Activated naive CD8-positive, alpha-beta T cell treated with anti-CD3 and anti-CD28 coated beads, Interleukin-2, amount 10 ng/mL, durations not matched to agents 7 days and 5 days (primary cell): Measurements from ENCODE around the gene FBXW5. TPM values are rescaled to one million over a fixed set of nuclear protein-coding genes. Genes with fewer than 3 reads are reported as not detected.

Source experiments
- ATAC-seq: fragments of 150-1000 bp; cut with Tn5 transposase; one replicate; pipeline ENCODE4 v1.10.0; 2021; ENCODE audit warnings: low read depth, moderate library complexity
- POLR2A ChIA-PET: fragments of 350-600 bp; sonication (Branson Sonifier 250); formaldehyde crosslinking; loops from one replicate; lab custom pipeline; 2021; ENCODE audit warnings: antibody characterized with exemption; lab: Charles Lee
- DNase-seq: peaks from one replicate; pipeline ENCODE4 v3.0.0; 2021
- H3K27ac Mint-ChIP-seq: one replicate; pipeline ENCODE4 v1.8.0; 2022; ENCODE audit warnings: mild to moderate bottlenecking, mixed read lengths
- H3K27me3 Mint-ChIP-seq: one replicate; pipeline ENCODE4 v1.8.0; 2022; ENCODE audit warnings: mild to moderate bottlenecking, moderate library complexity, mixed read lengths
- H3K36me3 Mint-ChIP-seq: one replicate; pipeline ENCODE4 v1.8.0; 2021; ENCODE audit warnings: mild to moderate bottlenecking, mixed read lengths
- H3K4me1 Mint-ChIP-seq: one replicate; pipeline ENCODE4 v1.8.0; 2021; ENCODE audit warnings: mixed read lengths
- H3K4me3 Mint-ChIP-seq: one replicate; pipeline ENCODE4 v1.8.0; 2022; ENCODE audit warnings: mild to moderate bottlenecking, moderate library complexity, mixed read lengths
- H3K9me3 Mint-ChIP-seq: one replicate; pipeline ENCODE4 v1.8.0; 2021; ENCODE audit warnings: mixed read lengths
- total RNA-seq, 2 experiments: library from RNA; stranded (reverse); gene quantifications; one replicate each; pipeline ENCODE4 v1.2.3, GENCODE V29; 2021

Gene FBXW5, protein sequence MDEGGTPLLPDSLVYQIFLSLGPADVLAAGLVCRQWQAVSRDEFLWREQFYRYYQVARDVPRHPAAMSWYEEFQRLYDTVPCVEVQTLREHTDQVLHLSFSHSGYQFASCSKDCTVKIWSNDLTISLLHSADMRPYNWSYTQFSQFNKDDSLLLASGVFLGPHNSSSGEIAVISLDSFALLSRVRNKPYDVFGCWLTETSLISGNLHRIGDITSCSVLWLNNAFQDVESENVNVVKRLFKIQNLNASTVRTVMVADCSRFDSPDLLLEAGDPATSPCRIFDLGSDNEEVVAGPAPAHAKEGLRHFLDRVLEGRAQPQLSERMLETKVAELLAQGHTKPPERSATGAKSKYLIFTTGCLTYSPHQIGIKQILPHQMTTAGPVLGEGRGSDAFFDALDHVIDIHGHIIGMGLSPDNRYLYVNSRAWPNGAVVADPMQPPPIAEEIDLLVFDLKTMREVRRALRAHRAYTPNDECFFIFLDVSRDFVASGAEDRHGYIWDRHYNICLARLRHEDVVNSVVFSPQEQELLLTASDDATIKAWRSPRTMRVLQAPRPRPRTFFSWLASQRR
- 100 to 1,000 TPM; 103 to 104 TPM for total RNA-seq

DNA sequence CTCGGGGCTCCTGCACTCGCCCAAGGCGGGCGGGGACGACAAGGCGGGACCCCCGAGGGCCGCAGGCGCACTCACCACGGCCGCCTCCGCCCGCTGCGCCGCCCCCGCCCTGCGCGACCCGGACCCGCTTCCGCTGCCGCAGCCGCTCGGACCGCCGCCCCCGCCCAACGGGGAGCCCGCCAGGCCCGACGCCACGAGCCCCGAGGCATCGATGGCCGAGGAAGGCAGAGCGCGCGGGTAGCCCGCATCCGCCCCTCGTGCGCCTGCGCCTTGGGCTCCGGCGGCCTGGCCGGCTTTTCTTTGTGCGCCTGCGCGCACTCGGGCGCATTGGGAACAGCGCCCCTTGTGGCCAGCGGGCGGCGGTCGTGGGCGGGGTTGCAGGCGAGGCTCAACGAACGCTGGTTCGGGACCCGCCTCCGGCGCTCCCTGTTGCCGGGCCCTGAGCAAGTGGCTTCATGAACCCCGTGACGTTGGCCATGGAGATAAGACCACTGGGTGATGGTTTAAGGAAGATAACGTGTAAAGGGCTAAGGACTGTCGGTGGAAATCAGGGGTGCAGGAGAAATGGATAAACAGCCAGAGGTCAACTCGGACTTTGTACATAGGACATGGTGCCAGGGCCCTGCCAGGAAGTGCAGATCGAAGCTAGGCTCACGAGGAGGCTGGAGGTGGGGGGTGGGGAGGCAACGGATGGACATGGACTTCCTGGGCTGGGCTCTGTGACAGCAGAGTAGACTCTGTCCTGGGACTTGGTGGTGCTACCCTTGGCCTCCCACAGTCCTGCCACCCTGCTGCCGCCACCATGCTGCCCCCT is at the start of gene FBXW5, which contains the start of gene C8G:
Gene FBXW5 (minus strand): TSS at position 220 of the 814 bp plus-strand sequence. CDS start 655 bp downstream, outside the sequence.
Gene C8G (plus strand): TSS at position 725 of the 814 bp plus-strand sequence. CDS start 78 bp downstream, at position 803.
- POLR2A ChIA-PET = interaction anchor here (0.6 to 2.1 kb wide), 11 partner anchors 16 to 137 kb away, joined by 3 to 12 read pairs (median 5); partner anchors contain the start of genes AJM1, CLIC3, PAXX and RABL6
- Mint-ChIP-seq H3K4me1 (peaks cover 4% of the 10 kb centered on the region), H3K4me3 (peak within 1 kb of the TSS; percentile 82), H3K9me3 (no peaks in the 10 kb centered on the region), H3K27ac (peak within 1 kb of the TSS; percentile 86), H3K36me3 (peaks cover 3% of the 10 kb centered on the region), H3K27me3 (no peaks in the 10 kb centered on the region)
- peak; percentile 99 for DNase-seq
- peak; percentile 77 for ATAC-seq

DNA sequence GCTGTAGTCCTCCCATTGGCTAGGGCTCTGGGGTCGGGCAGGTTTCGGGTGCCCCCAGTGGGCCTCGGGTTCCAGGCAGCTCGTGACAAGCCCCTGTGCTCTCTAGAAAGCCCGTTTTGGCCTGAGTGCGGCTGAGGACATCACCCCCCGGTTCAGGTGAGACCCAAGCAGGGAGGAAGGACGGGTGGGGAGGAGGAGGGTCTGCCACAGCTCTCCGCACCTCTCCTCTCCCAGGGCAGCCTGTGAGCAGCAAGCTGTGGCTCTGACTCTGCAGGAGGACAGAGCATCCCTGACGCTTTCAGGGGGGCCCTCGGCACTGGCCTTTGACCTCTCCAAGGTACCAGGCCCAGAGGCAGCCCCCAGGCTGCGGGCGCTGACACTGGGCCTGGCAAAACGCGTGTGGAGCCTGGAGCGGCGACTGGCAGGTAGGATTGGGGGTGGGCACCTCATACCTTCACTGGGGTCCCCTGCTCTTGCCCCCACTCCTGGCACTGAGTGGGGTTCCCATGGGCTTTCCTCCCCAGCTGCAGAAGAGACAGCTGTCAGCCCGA is 48.4 kb upstream of the FBXW5 start:
- DNase-seq (no peak), ATAC-seq (peak; percentile 1)
- peak overlapping the region; percentile 85 for H3K4me3 Mint-ChIP-seq
- peak overlapping the region; percentile 82 for H3K27ac Mint-ChIP-seq
- H3K4me1 Mint-ChIP-seq = peaks cover 21% of the 10 kb centered on the region
- peaks cover 15% of the 10 kb centered on the region for H3K27me3 Mint-ChIP-seq
- POLR2A ChIA-PET = interaction anchor here (0.7 to 2.2 kb wide), 18 partner anchors 7 to 248 kb away, joined by 3 to 19 read pairs (median 6); partner anchors contain the start of genes FBXW5, LCNL1, MAN1B1 and PTGDS
- H3K36me3 Mint-ChIP-seq = peaks cover 2% of the 10 kb centered on the region
- H3K9me3 Mint-ChIP-seq = no peaks in the 10 kb centered on the region

DNA sequence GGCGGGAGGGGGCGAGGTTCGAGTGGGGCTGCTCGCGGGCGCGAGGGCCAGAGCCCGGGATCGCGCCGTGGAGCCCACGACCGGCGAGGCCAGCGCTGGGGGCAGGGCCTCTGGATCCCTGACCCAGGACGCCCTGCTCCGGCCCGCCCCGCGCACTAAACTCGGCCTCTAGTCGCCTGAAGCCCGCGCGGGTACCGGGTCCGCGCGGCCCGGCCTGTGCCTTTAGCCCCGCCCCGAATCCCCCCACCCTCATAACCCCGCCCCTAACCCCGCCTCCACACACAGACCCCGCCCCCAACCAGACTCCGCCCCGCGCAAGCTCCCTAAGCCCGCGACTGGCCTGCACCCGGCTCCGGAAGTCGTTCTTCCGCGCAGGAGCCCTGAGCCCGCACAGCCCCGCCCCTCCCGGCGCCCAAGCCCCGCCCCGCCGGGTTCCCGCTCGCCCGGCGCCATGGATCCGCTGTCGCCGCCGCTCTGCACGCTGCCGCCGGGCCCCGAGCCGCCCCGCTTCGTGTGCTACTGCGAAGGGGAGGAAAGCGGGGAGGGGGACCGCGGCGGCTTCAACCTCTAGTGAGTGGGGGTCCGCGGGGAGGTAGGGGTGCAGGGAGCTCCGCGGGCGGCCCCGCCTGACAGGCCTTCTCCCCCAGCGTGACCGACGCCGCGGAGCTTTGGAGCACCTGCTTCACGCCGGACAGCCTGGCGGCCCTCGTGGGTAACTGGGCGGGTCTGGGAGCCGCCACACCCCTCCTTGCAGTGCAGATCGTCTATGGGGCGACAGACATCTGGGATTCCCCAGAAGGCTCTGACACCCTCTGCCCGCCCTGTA is 47.7 kb upstream of the FBXW5 start, which contains the start of gene PAXX:
Gene PAXX (plus strand): TSS at position 430 of the 826 bp plus-strand sequence. CDS start 22 bp downstream, at position 452.
- ATAC-seq (peak; percentile 81), DNase-seq (peak; percentile 99)
- Mint-ChIP-seq H3K36me3 (peaks cover 2% of the 10 kb centered on the region), H3K27me3 (peaks cover 22% of the 10 kb centered on the region), H3K4me3 (peak within 1 kb of the TSS; percentile 85), H3K4me1 (peaks cover 17% of the 10 kb centered on the region), H3K9me3 (no peaks in the 10 kb centered on the region), H3K27ac (peak within 1 kb of the TSS; percentile 82)
- POLR2A ChIA-PET = interaction anchor here (0.7 to 2.2 kb wide), 20 partner anchors 8 to 249 kb away, joined by 3 to 19 read pairs (median 6); partner anchors contain the start of genes AJM1, FBXW5, FUT7 and LCNL1

DNA sequence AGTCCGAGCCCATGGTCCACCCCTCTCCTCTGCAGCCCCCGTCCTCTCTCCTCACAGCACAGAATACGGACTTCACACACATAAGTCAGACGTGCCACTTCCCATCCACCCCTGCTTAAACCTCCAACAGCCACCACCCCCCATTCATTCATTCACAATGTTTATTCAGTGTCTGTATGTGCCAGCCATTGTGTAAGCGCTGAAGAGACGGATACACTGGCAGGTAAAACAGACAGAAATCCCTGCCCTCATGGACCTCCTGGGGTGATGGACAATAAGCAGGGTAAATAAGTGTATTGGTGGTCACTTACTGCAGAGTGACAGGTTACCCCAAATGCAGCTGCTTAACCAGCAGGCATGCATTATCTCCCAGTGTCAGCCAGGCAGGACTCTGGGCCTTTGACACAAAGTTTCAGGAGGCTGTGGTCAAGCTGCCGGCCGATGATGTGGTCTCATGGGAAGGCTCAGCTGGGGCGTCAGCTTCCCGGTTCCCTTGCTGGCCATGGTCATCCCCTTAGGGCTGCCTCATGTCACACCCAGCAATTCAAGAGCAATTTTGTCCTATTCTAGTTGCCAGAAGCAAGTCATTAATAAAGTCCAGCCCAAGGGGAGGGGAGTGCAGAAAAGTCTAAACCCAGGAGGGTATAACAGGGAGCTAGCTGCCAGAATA is 45.8 kb upstream of the FBXW5 start:
- H3K27ac Mint-ChIP-seq = no peak overlapping the region
- no peaks in the 10 kb centered on the region for H3K9me3 Mint-ChIP-seq
- peaks cover 31% of the 10 kb centered on the region for H3K27me3 Mint-ChIP-seq
- peaks cover 13% of the 10 kb centered on the region for H3K4me1 Mint-ChIP-seq
- H3K36me3 Mint-ChIP-seq = peaks cover 2% of the 10 kb centered on the region
- H3K4me3 Mint-ChIP-seq = peak overlapping the region; percentile 29
- ATAC-seq (no peak), DNase-seq (no peak)
- POLR2A ChIA-PET = no interaction called here

DNA sequence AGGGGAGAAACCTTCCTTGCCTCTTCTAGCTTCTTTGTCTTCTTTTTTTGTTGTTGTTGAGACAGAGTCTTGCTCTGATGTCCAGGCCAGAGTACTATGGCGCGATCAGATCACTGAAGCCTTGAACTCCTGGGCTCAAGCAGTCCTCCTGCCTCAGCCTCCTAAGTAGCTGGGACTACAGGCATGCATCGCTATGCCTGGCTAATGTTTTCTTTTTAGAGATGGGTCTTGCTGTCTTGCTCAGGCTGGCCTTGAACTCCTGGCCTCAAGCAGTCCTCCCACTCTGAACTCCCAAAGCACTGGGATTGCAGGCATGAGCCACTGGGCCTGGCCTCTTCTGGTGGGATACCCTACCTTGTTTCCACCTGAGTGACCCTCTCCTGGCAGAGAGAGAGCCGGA is 44.3 kb upstream of the FBXW5 start:
- DNase-seq (no peak), ATAC-seq (no peak)
- no peaks in the 10 kb centered on the region for H3K9me3 Mint-ChIP-seq
- no peak overlapping the region for H3K27ac Mint-ChIP-seq
- peaks cover 14% of the 10 kb centered on the region for H3K4me1 Mint-ChIP-seq
- no peak overlapping the region for H3K4me3 Mint-ChIP-seq
- H3K36me3 Mint-ChIP-seq = peaks cover 2% of the 10 kb centered on the region
- peaks cover 39% of the 10 kb centered on the region for H3K27me3 Mint-ChIP-seq
- POLR2A ChIA-PET = no interaction called here

DNA sequence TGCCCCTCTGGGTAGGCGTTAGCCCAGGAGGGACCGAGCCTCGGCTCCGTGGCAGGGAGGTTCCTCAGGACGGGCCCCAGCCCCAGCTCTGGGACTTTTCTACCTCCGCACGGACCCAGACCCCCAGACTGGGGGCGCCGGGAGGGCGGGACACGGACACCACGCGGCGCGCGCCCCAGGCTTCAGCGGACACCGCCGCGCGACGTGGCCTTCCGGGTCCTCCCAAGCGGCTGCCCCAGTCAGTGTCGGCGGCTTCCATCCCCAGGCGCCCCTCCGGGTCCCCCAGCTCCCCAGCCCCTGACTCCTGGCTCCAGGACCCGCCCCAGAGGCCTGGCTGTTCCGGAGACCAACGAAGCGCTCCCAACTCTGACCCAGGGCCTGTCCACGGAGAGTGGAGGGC is 41.3 kb upstream of the FBXW5 start:
- no peak overlapping the region for H3K27ac Mint-ChIP-seq
- H3K27me3 Mint-ChIP-seq = peaks cover 42% of the 10 kb centered on the region
- POLR2A ChIA-PET = no interaction called here
- peaks cover 3% of the 10 kb centered on the region for H3K4me1 Mint-ChIP-seq
- H3K36me3 Mint-ChIP-seq = no peaks in the 10 kb centered on the region
- DNase-seq (no peak), ATAC-seq (no peak)
- H3K4me3 Mint-ChIP-seq = no peak overlapping the region
- no peaks in the 10 kb centered on the region for H3K9me3 Mint-ChIP-seq

DNA sequence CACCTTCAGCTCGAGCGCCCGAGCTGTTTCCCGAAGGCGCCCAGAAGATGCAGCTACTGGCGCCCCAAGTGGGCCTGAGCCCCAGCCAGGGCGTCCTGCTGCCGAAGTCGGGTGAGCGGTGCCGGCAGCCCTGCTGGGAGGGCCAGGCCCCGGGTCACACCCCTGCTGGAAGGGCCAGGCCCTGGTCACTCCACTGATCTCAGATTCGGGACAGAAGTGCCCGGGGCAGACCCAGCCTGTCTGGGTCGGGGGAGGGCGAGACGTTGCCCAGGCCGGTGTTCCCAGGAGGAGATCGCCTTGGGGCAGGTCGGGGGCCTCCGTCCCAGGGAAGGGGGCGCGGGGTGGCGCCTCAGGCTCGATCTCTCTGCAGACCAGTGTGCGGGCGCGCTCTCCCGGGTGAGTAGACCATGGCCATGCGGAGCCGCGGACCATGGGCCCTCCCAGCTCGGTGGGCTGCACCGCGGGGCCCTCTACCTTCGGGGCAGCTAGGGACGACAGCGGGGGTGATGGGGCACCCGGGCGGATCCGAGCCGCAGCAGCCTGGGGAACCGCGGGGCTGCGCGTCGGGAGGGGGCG is 40.6 kb upstream of the FBXW5 start:
- Mint-ChIP-seq H3K4me3 (no peak overlapping the region), H3K27ac (no peak overlapping the region)

DNA sequence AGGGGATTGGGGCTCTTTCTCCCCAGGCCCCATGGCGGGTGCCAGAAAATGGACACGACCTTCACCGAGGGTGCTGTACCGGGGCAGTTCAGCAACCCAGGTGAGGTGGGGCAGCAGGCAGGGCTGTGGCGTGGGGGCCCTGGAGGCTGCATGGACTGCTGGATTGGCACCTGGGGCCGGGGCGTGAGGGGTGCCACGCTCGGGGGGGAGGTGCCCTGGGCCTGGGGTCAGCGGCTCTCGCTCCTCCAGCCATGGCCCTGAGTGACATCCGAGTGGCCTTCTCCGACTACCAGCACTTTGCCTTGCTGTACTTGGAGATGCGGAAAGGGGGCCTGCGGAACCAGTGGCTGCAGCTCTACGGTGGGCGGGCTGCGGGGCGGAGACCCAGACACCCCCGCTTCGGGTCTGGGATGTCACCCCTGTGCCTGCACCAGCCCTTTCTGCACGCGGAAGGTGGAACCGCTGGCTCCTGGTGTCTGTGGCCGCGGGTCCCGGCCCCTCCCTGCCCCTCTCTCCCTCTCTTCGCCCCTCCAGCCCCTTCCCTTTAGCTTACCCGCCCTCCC is 40.0 kb upstream of the FBXW5 start:
- Mint-ChIP-seq H3K36me3 (no peaks in the 10 kb centered on the region), H3K4me3 (no peak overlapping the region), H3K9me3 (no peaks in the 10 kb centered on the region), H3K4me1 (peaks cover 3% of the 10 kb centered on the region), H3K27me3 (peaks cover 36% of the 10 kb centered on the region), H3K27ac (no peak overlapping the region)
- ATAC-seq (no peak), DNase-seq (no peak)
- POLR2A ChIA-PET = no interaction called here

More for the DNA sequence above, 40.6 kb upstream of the FBXW5 start:
- POLR2A ChIA-PET = no interaction called here
- peak; percentile 23 for ATAC-seq
- Mint-ChIP-seq H3K27me3 (peaks cover 41% of the 10 kb centered on the region), H3K36me3 (no peaks in the 10 kb centered on the region), H3K4me1 (peaks cover 3% of the 10 kb centered on the region), H3K9me3 (no peaks in the 10 kb centered on the region)
- no peak for DNase-seq

DNA sequence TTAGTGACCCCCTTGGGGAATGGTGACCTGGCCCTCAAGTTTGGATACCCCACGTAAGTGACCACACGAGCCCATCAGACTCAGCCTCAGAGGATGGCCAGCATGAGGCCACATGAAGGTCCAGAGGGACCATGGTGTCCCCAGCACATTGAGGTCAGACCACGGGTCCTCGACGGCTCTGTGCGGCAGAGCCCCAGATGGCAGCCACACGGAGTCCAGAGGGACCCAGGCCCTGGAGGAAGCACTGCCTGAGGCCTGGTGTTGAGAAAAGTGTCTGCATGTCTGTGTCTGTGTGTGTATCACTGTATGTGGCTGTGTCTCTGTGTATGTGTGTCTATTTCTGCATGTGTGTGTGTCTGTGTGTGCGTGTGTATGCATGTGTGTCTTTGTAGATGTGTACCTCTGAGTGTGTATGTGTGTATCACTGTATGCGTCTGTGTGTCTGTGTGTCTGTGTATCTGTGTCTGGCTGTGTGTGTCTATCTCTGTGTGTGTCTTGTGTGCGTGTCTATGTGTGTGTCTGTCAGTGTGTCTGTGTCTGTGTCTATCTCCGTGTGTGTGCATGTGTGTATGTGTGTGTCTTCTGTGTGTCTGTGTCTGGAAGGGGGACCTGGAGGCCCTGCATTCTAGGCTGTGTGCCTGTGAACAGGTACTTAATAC is 39.2 kb upstream of the FBXW5 start:
- no peaks in the 10 kb centered on the region for H3K36me3 Mint-ChIP-seq
- H3K27ac Mint-ChIP-seq = no peak overlapping the region

DNA sequence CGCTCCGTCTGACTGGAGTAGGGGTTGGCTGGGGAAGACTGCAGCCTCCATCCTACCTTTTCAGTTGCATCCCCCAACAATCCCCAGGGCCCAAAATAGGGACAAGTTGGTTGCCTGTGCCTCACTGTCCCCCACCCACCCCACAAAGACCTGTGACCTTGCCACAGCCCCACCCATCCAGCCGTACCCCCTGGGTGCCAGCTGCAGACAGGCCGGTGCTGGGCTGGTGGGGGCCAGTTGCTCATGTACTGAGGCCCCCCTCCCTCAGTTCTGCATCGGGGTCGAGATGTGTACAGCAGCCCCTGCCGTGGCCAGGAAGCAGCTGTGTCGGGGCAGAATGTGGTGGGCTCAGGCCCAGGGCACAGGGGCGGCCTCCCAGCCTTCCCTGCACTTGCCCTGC is 38.6 kb upstream of the FBXW5 start:
- Mint-ChIP-seq H3K4me3 (no peak overlapping the region), H3K27me3 (peaks cover 30% of the 10 kb centered on the region), H3K9me3 (no peaks in the 10 kb centered on the region), H3K4me1 (peaks cover 3% of the 10 kb centered on the region), H3K36me3 (no peaks in the 10 kb centered on the region), H3K27ac (no peak overlapping the region)
- POLR2A ChIA-PET = no interaction called here
- DNase-seq (no peak), ATAC-seq (no peak)

More for the DNA sequence above, 39.2 kb upstream of the FBXW5 start:
- peaks cover 3% of the 10 kb centered on the region for H3K4me1 Mint-ChIP-seq
- H3K27me3 Mint-ChIP-seq = peaks cover 31% of the 10 kb centered on the region
- POLR2A ChIA-PET = no interaction called here
- DNase-seq = no peak
- no peak for ATAC-seq
- no peaks in the 10 kb centered on the region for H3K9me3 Mint-ChIP-seq
- no peak overlapping the region for H3K4me3 Mint-ChIP-seq
